ENCODE data around the gene ARF1.
"Not testable (repeated sequence)": the region's sequence is repeated elsewhere in the genome, so short reads cannot be mapped to it uniquely, and the experiment has no call there.

ARF1 gene

GRCh38 chr1:228102791-228103620, 20.5 kb downstream of the ARF1 start, which contains the start of gene C1orf35:
TSS of gene C1orf35 (minus strand) at chr1:228103325. CDS start at chr1:228103227, 98 bp downstream.
- DNase-seq (ENCODE audit: low spot score): peak; percentile 97

DNA sequence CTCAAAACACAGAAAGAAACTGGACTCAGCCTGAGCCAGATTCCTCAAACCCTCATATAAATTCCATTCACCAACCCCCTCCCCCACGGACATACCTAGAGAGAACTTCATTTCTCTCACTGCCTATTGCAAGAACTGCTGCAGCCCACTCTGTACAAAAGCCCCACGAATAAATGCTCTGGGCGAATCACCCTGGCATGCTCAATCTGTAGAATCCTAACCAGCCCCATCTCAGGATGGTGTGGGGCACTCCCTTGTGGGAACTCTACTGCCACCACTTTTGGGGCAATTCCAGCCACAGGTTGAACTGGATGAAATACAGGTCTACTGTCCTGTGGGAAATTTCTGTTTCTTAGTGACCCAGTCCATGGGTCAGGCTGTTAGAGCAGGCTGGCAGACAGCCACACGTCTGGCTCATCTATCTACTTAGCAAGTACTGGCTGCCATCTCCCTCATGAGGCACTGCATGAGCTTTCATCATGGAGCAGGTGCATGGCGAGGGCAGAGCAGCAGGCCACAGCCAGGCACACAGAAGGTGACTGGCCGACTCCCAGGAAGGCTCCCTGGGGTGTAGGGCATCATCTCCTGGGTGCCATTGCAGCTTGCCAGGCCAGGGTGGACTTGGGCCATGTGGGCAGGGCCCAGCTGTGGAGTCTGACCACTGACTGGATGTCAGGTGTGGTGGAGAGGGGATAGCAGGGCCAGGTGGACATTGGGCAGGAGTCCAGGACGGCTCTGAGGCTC, 22.2 kb downstream of the ARF1 start:
- DNase-seq (ENCODE audit: low spot score): no peak

DNA sequence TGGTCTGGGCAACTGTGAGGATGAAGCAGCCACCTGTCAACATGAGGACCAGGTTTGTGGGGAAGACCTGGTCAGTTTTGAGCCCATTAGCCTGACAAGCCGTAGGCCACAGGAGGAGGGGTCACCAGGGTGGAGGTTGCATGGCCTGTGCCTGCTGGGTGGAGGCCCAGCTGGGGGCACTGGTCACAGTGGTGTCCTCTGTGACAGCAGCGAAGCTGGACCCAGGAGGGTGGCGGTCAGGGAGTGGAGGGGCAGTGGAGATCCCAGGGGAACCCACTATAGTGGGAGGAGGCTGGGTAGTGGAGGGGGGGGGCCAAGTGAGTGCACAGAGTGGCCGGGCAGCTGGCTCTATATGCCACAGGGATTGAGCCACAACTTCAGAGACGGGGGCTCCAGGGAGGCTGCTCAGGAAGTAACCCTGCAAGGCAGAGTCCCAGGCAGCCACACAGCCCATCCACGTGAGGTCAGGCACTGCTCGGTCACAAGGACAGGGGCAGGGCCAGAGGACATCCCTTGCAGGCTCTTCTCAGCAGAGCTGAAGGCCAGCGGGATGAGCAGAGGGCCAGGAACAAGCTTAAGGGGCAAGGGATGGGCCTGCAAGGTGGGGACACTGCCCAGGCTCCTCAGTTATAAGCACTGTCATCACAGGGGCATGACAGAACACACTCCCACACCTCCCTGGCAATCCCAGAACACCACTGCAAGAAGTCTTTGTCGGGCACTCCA, 22.9 kb downstream of the ARF1 start:
- DNase-seq (ENCODE audit: low spot score): no peak

DNA sequence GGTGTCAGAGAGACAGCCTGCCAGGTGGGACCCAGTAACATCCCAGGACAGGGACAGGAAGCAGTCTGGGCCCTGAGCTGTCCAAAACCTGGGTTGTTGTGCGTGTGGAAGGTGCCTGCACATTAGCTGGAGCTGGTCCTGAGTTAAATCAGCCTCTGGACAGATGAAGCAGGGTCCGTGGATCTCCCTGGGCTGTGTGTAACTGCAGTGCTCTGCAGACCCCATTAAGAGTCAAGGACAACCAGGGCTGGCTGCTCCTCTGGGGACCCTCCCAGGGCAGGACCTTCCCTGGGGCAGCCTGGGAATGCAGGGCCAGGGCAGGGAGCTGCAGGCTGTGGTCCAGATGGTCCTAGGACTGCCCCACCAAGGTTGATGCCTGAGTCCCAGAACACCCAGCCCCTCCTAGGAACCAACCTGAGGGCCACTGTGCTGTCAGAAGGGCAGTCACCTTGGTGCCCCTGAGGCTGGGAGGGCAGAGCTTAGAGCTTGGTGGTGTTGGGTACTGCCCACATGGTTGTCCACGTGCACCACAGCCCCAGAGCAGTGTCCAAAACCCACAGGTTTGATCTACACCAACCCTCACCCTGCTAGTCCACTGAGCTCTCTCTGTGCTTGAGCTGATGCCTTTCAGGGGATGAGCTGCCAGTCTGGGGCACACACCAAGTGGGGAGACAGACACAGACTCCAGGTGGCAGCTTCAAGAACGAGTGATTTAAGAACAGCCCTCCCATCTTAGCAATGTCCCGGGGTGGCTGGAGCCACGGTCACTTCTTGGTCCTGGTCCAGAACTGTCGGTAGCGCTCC, 23.7 kb downstream of the ARF1 start:
- DNase-seq (ENCODE audit: low spot score): no peak

DNA sequence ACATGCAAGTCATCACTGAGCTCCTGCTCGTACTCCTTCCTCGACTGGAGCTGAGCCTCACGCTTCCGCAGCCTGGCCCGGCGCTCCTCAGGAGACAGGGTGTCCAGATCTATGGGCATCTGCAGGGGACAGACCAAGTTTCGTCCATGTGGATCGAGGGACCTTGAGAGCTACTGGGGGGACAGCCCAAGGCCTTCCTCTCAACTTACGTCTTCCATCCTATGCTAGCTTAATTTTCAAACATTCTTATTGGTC, 24.2 kb downstream of the ARF1 start:
- no peak for DNase-seq (ENCODE audit: low spot score)

- DNase-seq (ENCODE audit: low spot score): no peak
These were observed 25.1 kb downstream of the ARF1 start for GRCh38 chr1:228107636-228108035.

- DNase-seq (ENCODE audit: low spot score): no peak
These were observed 25.7 kb downstream of the ARF1 start for GRCh38 chr1:228108055-228108690.

- DNase-seq (ENCODE audit: low spot score): no peak
These were observed 26.2 kb downstream of the ARF1 start for GRCh38 chr1:228108742-228109072.

- DNase-seq (ENCODE audit: low spot score): peak; percentile 100
These were observed 26.8 kb downstream of the ARF1 start, which contains the start of gene MRPL55 for GRCh38 chr1:228109073-228109961. TSS of gene MRPL55 (minus strand) at chr1:228109299. CDS start at chr1:228108260, 1,039 bp downstream.

DNA sequence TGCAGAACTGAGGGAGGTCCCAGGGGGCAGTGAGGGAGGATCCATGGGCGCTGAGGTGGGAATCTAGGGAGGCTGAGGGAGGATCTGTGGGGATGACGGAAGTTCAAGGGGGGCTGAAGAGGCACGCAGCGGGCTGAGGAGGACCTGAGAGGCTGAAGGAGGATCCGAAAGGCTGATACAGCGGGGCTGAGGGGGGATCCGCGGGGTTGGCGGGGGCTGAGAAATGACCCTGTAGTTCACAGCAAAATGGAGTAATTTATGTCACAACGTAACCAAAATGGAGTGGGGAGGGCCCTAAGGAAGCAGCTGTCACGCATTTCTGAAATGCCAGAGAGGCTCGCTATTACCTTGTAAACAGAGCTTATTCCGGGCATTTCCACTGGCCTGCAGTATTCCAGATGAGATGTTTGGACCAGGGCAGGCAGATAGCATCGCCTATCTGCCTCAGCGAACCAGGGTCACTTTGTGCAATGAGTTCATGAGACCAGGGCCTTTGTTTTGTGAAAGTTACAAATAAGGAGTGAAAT, 27.5 kb downstream of the ARF1 start:
- DNase-seq (ENCODE audit: low spot score): no peak

- no peak for DNase-seq (ENCODE audit: low spot score)
These were observed 28.0 kb downstream of the ARF1 start for GRCh38 chr1:228110556-228110955.

DNA sequence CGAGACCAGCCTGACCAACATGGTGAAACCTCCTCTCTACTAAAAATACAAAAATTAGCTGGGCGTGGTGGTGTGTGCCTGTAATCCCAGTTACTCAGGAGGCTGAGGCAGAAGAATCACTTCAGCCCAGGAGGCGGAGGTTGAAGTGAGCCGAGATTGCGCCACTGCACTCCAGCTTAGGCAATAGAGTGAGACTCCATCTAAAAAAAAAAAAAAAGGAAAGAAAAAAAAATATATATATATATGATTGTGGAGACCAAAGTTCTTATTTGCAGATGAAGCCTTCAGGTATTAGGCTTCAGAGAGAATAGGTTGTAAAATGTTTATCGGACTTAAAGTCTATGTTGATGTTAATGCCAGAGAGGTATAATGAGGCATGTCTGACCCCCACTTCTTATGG, 28.8 kb downstream of the ARF1 start:
- not testable (repeated sequence) for DNase-seq (ENCODE audit: low spot score)

- peak; percentile 1 for DNase-seq (ENCODE audit: low spot score)
These were observed 29.7 kb downstream of the ARF1 start for GRCh38 chr1:228112167-228112566.

DNA sequence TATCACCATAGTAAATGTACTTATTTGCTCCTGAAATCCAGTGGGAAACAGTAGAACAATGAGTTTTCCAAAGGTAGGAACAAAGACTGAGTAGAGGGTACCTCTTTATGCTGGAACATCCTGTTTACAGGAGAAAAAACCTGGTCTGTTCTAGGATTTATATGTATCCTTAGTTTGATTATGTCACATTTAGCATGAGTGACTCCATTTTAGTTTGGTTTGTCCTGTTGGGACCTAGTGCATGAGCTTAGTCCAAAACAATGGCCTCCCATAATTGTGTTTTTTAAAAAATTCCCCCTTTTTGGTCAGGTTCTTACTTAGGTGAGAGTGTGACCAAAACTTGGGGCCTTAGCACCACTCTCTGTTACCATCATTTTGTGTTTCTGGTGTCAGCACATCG, 30.1 kb downstream of the ARF1 start:
- no peak for DNase-seq (ENCODE audit: low spot score)

GRCh38 chr1:228114827-228115226, 32.3 kb downstream of the ARF1 start:
- no peak for DNase-seq (ENCODE audit: low spot score)

- no peak for DNase-seq (ENCODE audit: low spot score)
These were observed 34.8 kb downstream of the ARF1 start for GRCh38 chr1:228117335-228117734.

- DNase-seq (ENCODE audit: low spot score): no peak
These were observed 35.5 kb downstream of the ARF1 start for GRCh38 chr1:228118040-228118439.

- no peak for DNase-seq (ENCODE audit: low spot score)
These were observed 37.8 kb downstream of the ARF1 start for GRCh38 chr1:228120351-228120750.

- no peak for DNase-seq (ENCODE audit: low spot score)
These were observed 38.5 kb downstream of the ARF1 start for GRCh38 chr1:228120857-228121489.
